ENCODE results near the gene EGFLAM.
"Not testable (repeated sequence)": the region's sequence is repeated elsewhere in the genome, so short reads cannot be mapped to it uniquely, and the experiment has no call there.

The EGFLAM gene

GRCh38 chr5:38333181-38333580 lies 74.8 kb downstream of the EGFLAM start:
- DNase-seq = not testable (repeated sequence)

- DNase-seq = no peak
Measured at GRCh38 chr5:38338455-38338854, 80.1 kb downstream of the EGFLAM start.

- no peak for DNase-seq
Measured at GRCh38 chr5:38339446-38339845, 81.1 kb downstream of the EGFLAM start.

- no peak for DNase-seq
Measured at GRCh38 chr5:38341056-38341455, 82.7 kb downstream of the EGFLAM start.

GRCh38 chr5:38341641-38342040 lies 83.3 kb downstream of the EGFLAM start:
- no peak for DNase-seq

GRCh38 chr5:38342261-38342660 lies 83.9 kb downstream of the EGFLAM start:
- no peak for DNase-seq

- DNase-seq = no peak
Measured at GRCh38 chr5:38344891-38345290, 86.5 kb downstream of the EGFLAM start.

GRCh38 chr5:38346593-38346992 lies 88.2 kb downstream of the EGFLAM start:
- no peak for DNase-seq

GRCh38 chr5:38347040-38347763 lies 88.8 kb downstream of the EGFLAM start:
- DNase-seq = no peak

- no peak for DNase-seq
Measured at GRCh38 chr5:38347896-38348295, 89.5 kb downstream of the EGFLAM start.

- no peak for DNase-seq
Measured at GRCh38 chr5:38360323-38361061, 102.1 kb downstream of the EGFLAM start.

GRCh38 chr5:38362713-38363112 lies 104.4 kb downstream of the EGFLAM start:
- no peak for DNase-seq

GRCh38 chr5:38364825-38365224 lies 106.5 kb downstream of the EGFLAM start:
- no peak for DNase-seq

- DNase-seq = no peak
Measured at GRCh38 chr5:38367410-38367809, 109.1 kb downstream of the EGFLAM start.

GRCh38 chr5:38367966-38368365 lies 109.6 kb downstream of the EGFLAM start:
- DNase-seq = no peak

- no peak for DNase-seq
Measured at GRCh38 chr5:38369692-38370091, 111.3 kb downstream of the EGFLAM start.

GRCh38 chr5:38370358-38371100 lies 112.2 kb downstream of the EGFLAM start:
- DNase-seq = no peak

GRCh38 chr5:38371596-38371995 lies 113.2 kb downstream of the EGFLAM start:
- no peak for DNase-seq

- no peak for DNase-seq
Measured at GRCh38 chr5:38373743-38374142, 115.4 kb downstream of the EGFLAM start.

GRCh38 chr5:38375423-38375822 lies 117.1 kb downstream of the EGFLAM start:
- no peak for DNase-seq

- DNase-seq = no peak
Measured at GRCh38 chr5:38376404-38376803, 118.0 kb downstream of the EGFLAM start.

GRCh38 chr5:38378579-38378978 lies 120.2 kb downstream of the EGFLAM start:
- DNase-seq = no peak

- no peak for DNase-seq
Measured at GRCh38 chr5:38379350-38379937, 121.1 kb downstream of the EGFLAM start.

All from NCI-H510A treated with DMSO at 0.1 percent for 48 hours (cell line).